ENCODE data around the gene NGFR. TPM values are rescaled to one million over a fixed set of nuclear protein-coding genes. Genes with fewer than 3 reads are reported as not detected.
"Not testable (repeated sequence)": the region's sequence is repeated elsewhere in the genome, so short reads cannot be mapped to it uniquely, and the experiment has no call there.

The NGFR gene
- total RNA-seq, 6 donors from 2014 or later = 1.3 to 2.9 (median 2.2) TPM

DNA sequence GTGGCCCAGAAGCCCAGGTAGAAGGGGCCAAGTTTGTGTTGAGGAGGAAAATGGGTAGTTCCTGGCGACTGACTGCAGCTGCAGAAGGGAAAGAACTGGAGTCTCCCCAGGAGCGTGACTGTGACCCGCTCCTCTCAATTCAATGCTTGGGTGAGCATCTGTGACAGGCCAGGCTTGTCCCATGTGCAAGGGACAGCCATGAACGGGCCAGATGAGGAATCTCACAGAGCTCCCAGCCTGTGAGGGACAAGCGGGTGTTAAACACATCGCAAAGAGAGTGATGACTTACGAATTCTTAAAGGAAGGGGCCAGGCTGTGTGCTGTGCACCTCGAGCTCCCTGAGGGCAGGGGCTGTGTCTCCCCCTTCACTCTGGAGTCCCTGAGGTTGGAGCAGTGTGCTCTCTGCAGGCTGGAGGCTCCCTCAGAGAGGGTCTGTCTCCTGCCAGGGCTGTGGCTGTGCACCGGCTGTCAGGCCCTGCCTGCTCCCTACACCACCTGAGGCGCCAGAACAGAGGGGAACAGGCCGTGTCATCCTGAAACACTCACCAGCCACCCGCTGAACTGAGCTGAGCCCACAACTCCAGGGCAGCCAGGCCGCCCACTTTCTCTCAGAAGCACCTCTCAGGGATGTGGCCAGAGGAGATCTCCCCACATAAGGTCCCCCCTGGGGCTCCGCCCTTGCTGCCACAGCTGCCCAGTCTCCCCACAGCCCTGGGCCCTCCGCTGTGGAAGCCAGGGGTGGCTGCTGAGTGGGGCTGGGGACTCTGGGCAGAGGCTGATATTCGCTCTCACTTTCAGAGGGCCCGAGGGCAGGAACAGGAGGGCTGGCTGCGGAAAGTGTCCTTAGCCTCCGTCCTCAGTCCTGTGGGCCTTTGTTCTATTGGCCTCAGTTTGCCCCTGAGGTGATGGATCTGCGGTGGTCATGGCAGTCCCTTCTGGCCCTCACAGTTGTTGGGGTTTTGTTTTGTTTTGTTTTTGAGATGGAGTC is 54.9 kb downstream of the NGFR start:
- 89 to 91% methylated on average over 14 to 20 of the region's 20 CpGs for WGBS, 2 donors
- Histone ChIP-seq H3K27ac (no peak overlapping the region), H3K36me3 (no peaks in the 10 kb centered on the region), H3K4me3 (no peak overlapping the region), H3K4me1 (no peaks in the 10 kb centered on the region), H3K27me3 (no peaks in the 10 kb centered on the region), H3K9me3 (no peaks in the 10 kb centered on the region)
- DNase-seq (no peak), ATAC-seq (ENCODE audit: low FRiP score in 2 of 2) (no peak)
- TF ChIP-seq EP300 (IDR thresholded peaks at IDR 0.05) = no peak
- TF ChIP-seq POLR2A (IDR thresholded peaks at IDR 0.05) = no peak
- TF ChIP-seq POLR2AphosphoS5 (IDR thresholded peaks at IDR 0.05) = no peak
- TF ChIP-seq, protein P1, sequence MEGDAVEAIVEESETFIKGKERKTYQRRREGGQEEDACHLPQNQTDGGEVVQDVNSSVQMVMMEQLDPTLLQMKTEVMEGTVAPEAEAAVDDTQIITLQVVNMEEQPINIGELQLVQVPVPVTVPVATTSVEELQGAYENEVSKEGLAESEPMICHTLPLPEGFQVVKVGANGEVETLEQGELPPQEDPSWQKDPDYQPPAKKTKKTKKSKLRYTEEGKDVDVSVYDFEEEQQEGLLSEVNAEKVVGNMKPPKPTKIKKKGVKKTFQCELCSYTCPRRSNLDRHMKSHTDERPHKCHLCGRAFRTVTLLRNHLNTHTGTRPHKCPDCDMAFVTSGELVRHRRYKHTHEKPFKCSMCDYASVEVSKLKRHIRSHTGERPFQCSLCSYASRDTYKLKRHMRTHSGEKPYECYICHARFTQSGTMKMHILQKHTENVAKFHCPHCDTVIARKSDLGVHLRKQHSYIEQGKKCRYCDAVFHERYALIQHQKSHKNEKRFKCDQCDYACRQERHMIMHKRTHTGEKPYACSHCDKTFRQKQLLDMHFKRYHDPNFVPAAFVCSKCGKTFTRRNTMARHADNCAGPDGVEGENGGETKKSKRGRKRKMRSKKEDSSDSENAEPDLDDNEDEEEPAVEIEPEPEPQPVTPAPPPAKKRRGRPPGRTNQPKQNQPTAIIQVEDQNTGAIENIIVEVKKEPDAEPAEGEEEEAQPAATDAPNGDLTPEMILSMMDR (IDR thresholded peaks at IDR 0.05) = no peak

DNA sequence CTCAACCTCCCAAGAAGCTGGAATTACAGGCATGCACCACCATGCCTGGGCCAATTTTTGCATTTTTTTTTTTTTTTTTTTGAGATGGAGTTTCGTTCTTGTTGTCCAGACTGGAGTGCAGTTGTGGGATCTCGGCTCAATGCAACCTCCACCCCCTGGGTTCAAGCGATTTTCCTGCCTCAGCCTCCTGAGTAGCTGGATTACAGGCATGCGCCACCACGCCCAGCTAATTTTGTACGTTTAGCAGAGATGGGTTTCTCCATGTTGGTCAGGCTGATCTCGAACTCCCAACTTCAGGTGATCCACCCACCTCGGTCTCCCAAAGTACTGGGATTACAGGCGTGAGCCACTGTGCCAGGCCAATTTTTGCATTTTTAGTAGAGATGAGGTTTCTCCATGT is 55.7 kb downstream of the NGFR start:
- not testable (repeated sequence) for H3K36me3 ChIP-seq; DNase-seq; H3K4me1 ChIP-seq; ATAC-seq (ENCODE audit: low FRiP score in 2 of 2); H3K27ac ChIP-seq; H3K27me3 ChIP-seq; H3K9me3 ChIP-seq; H3K4me3 ChIP-seq
- 94 to 96% methylated on average over 9 of the region's 9 CpGs for WGBS, 2 donors

DNA sequence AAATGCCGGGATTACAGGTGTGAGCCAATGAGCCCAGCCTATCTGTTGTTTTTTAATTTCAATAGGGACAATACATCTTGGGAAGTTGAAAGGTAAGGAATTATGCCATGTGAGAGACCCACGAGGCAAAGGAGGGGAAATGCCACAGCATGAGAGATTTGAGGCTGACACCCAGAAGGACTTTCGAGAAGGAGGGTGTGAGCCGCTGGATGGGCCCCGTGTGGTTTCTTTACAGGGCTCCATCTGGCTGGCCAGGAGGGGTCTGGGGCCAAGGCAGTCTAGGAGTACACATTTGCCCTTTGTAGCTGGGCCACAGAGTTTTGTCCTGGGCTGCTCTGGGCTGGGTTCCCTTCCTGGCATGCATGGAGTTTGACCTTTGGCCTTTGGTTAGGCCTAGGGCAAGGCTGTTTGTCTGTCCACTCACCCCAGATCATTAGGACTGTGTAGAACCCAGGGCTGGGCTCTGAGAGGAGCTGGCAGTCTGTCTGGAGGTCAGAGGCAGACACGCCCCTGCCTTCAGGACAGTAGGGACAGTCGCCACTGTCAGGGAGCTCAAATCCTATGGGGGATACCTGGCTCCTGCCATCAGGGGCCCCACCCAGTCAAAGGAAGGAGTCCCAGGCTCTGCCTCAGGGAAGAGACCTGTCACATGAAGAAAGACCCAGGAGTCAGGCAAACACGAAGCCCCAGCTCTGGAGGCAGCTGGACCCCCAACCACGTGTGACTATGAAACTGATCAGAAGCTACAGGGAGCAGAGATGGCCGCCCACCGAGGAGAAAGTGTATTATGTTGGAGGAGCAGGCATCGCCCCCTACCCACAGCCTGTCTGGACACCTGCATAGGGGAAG is 56.4 kb downstream of the NGFR start:
- ATAC-seq (ENCODE audit: low FRiP score in 2 of 2) (no peak), DNase-seq (no peak)
- Histone ChIP-seq H3K27ac (no peak overlapping the region), H3K36me3 (no peaks in the 10 kb centered on the region), H3K27me3 (no peaks in the 10 kb centered on the region), H3K4me3 (no peak overlapping the region), H3K9me3 (no peaks in the 10 kb centered on the region), H3K4me1 (peaks cover 0 to 9% (median 4%) of the 10 kb centered on the region in 4 donors)
- 83 to 87% methylated on average over 10 to 12 of the region's 12 CpGs for WGBS, 2 donors
- no peak for TF ChIP-seq POLR2AphosphoS5 (IDR thresholded peaks at IDR 0.05)
- no peak for TF ChIP-seq EP300 (IDR thresholded peaks at IDR 0.05)
- TF ChIP-seq POLR2A (IDR thresholded peaks at IDR 0.05) = no peak
- TF ChIP-seq, protein P1 (IDR thresholded peaks at IDR 0.05) = no peak

DNA sequence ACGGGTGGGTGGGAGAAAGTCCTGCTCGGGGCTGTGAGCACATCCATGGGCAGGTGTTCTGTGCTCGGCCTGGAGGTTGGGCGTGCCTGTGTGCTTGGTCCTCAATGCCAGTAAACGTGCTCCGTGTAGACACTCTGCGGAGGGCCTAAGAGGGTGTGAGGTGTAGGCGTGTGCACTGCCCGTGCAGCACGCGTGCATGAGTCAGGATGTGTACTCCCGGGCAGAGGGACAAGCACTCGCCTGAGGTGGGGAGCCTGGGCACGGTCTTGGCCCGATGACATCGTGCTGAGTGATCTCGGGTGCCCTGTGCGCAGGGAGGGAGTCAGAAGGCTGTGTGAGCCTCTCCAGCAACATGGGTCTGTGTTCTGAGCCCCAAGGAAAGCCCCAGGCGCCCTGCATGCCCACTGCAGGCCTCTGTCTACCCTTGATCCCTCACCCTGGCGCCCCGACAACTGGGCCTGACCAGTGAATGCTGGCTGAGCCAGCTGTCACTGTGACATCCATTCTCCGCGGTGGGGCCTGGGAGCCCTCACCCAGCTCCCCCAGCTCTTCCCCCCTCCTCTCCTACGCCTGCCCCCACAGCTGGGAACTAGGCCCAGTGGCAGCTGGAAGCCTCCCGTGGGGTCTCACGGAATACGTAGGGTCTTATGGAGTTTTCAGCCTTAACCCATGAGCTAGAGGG is 57.1 kb downstream of the NGFR start:
- no peak for ATAC-seq (ENCODE audit: low FRiP score in 2 of 2)
- 83 to 92% methylated on average over 20 to 27 of the region's 27 CpGs for WGBS, 2 donors

More for the DNA sequence above, 57.1 kb downstream of the NGFR start:
- peaks cover 0 to 12% (median 4%) of the 10 kb centered on the region in 4 donors for H3K4me1 ChIP-seq
- no peaks in the 10 kb centered on the region for H3K36me3 ChIP-seq
- no peak overlapping the region for H3K4me3 ChIP-seq
- TF ChIP-seq POLR2A (IDR thresholded peaks at IDR 0.05) (no peak), EP300 (IDR thresholded peaks at IDR 0.05) (no peak), POLR2AphosphoS5 (IDR thresholded peaks at IDR 0.05) (no peak)
- TF ChIP-seq, protein P1 (IDR thresholded peaks at IDR 0.05) = no peak
- no peak for DNase-seq
- H3K9me3 ChIP-seq = no peaks in the 10 kb centered on the region
- no peak overlapping the region for H3K27ac ChIP-seq
- no peaks in the 10 kb centered on the region for H3K27me3 ChIP-seq
